Nephron progenitor cell (in vitro differentiated cells): ENCODE results near the gene GPR152.

ENCODE experiments used
- DNase-seq: peaks from one replicate; pipeline ENCODE4 v3.0.0; 2021
- H3K27ac Mint-ChIP-seq: 2 replicates; pipeline ENCODE4 v1.8.0; 2021; ENCODE audit warnings: mild to moderate bottlenecking, moderate library complexity, mixed read lengths
- H3K27me3 Mint-ChIP-seq: 2 replicates; pipeline ENCODE4 v1.8.0; 2021; ENCODE audit warnings: mild to moderate bottlenecking, low read depth, mixed read lengths; ENCODE audit not compliant: poor library complexity
- H3K36me3 Mint-ChIP-seq: 2 replicates; pipeline ENCODE4 v1.8.0; 2021; ENCODE audit warnings: low read depth, mixed read lengths
- H3K4me1 Mint-ChIP-seq: 2 replicates; pipeline ENCODE4 v1.8.0; 2021; ENCODE audit warnings: mixed read lengths
- H3K4me3 Mint-ChIP-seq: 2 replicates; pipeline ENCODE4 v1.8.0; 2021; ENCODE audit warnings: mild to moderate bottlenecking, moderate library complexity, mixed read lengths
- H3K9me3 Mint-ChIP-seq: 2 replicates; pipeline ENCODE4 v1.8.0; 2021; ENCODE audit warnings: mild to moderate bottlenecking, moderate library complexity, mixed read lengths
- CTCF ChIP-seq: fragments of 200-600 bp; sonication (generic); IDR thresholded peaks from 2 replicates; pipeline ENCODE4 v1.5.0; 2021; ENCODE audit warnings: antibody characterized with exemption

The GPR152 gene

GRCh38 chr11:67410984-67411784, 41.3 kb downstream of the GPR152 start:
- Mint-ChIP-seq H3K27ac (no peak overlapping the region), H3K4me1 (peaks cover 38% of the 10 kb centered on the region), H3K4me3 (no peak overlapping the region), H3K9me3 (no peaks in the 10 kb centered on the region), H3K27me3 (peaks cover 42% of the 10 kb centered on the region), H3K36me3 (no peaks in the 10 kb centered on the region)
- no peak for DNase-seq
- no peak for TF ChIP-seq CTCF

- no peak for TF ChIP-seq CTCF
- no peak for DNase-seq
- H3K36me3 Mint-ChIP-seq: no peaks in the 10 kb centered on the region
- H3K27ac Mint-ChIP-seq: no peak overlapping the region
- no peak overlapping the region for H3K4me3 Mint-ChIP-seq
- peaks cover 38% of the 10 kb centered on the region for H3K27me3 Mint-ChIP-seq
- peaks cover 36% of the 10 kb centered on the region for H3K4me1 Mint-ChIP-seq
- H3K9me3 Mint-ChIP-seq: no peaks in the 10 kb centered on the region
Observed at GRCh38 chr11:67410369-67410831, 42.1 kb downstream of the GPR152 start.

DNA sequence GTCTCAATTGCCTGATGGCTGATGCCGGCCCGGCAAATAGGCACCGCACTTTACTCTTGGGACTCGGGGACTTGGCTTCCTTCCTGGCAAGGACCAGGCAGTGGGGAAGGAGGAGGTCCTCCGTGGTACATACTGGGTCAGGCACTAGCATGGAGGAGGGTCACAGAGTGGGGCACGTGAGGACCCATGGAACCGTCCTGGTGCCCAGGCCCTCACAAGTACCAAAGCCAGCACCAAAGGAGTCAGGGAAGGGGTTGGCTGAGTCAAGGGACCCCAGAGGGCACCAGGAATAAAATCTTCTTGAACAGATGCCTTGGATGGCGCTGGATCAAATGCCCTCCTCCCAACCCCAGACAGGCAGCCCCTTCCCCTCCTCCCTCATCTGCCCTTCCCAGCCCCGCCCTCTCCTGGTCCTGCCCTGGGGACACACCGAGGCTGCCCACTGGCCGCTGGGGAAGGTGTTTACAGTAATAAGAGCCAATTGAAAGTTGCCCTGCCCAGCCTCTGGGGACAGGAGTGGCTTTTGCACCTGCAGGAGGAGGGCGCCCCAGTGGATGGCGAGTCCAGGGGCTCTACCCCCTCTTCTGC, 42.7 kb downstream of the GPR152 start:
- no peak for TF ChIP-seq CTCF
- DNase-seq: no peak
- no peak overlapping the region for H3K27ac Mint-ChIP-seq
- H3K36me3 Mint-ChIP-seq: no peaks in the 10 kb centered on the region
- H3K4me1 Mint-ChIP-seq: peaks cover 36% of the 10 kb centered on the region
- H3K9me3 Mint-ChIP-seq: no peaks in the 10 kb centered on the region
- H3K4me3 Mint-ChIP-seq: no peak overlapping the region
- peaks cover 33% of the 10 kb centered on the region for H3K27me3 Mint-ChIP-seq

DNA sequence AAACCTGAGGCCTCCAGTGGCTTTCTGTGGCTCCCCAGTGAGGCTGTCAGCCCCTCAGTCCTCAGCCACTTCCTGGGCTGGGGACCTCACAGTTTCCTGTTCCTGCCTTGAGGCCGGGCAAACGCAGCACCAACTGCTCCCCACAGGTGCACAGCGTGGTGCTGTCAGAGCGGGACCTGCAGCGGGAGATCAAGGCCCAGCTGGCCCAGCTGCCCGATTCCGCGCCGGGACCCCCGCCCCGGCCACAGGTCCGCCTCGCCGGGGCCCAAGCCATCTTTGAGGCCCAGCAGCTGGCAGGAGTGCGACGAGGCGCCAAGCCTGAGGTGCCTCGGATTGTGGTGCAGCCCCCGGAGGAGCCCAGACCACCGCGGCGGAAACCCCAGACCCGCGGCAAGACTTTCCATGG, 43.3 kb downstream of the GPR152 start:
- no peak for TF ChIP-seq CTCF
- DNase-seq: no peak
- H3K9me3 Mint-ChIP-seq: no peaks in the 10 kb centered on the region
- H3K27me3 Mint-ChIP-seq: peaks cover 27% of the 10 kb centered on the region
- H3K4me3 Mint-ChIP-seq: no peak overlapping the region
- no peaks in the 10 kb centered on the region for H3K36me3 Mint-ChIP-seq
- H3K4me1 Mint-ChIP-seq: peaks cover 41% of the 10 kb centered on the region
- H3K27ac Mint-ChIP-seq: no peak overlapping the region

DNA sequence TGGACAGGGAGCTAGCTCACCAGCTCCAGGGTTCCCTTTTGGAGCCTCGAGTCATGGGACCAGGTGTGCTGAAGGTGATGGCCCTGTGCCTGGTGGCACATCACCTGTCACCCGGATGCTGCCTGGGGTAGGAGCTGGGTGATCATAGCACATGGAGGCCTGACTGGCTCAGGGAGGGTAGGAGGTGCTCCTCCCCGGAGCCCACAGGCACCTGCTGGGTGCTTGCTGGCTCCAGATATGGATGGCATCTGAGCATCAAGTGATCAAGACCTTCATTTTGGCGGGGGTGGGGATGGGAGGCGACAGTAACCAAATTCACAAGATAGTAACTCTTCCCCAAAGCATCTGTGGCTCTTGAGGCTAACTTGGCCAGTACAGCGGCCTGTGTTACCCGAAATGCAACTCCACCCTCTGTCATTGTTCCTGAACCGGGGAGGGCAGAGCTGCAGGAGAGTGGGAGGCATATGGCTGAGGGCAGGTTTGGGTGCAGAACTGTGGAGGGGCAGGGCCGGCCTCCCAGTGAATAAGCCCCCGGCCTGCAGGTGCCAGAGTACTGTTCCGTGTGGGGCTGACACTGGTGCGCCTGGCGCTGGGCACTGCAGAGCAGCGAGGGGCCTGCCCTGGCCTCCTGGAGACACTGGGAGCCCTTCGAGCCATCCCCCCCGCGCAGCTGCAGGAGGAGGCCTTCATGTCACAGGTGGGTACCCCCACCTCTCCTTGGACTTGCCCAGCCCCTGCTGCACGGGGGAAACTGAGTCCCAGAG, 43.9 kb downstream of the GPR152 start:
- H3K27me3 Mint-ChIP-seq: peaks cover 20% of the 10 kb centered on the region
- TF ChIP-seq CTCF: no peak
- H3K36me3 Mint-ChIP-seq: no peaks in the 10 kb centered on the region
- no peaks in the 10 kb centered on the region for H3K9me3 Mint-ChIP-seq
- no peak overlapping the region for H3K4me3 Mint-ChIP-seq
- no peak overlapping the region for H3K27ac Mint-ChIP-seq
- DNase-seq: no peak
- peaks cover 44% of the 10 kb centered on the region for H3K4me1 Mint-ChIP-seq
